ENCODE data around the gene KCNG1.

KCNG1 gene

DNA sequence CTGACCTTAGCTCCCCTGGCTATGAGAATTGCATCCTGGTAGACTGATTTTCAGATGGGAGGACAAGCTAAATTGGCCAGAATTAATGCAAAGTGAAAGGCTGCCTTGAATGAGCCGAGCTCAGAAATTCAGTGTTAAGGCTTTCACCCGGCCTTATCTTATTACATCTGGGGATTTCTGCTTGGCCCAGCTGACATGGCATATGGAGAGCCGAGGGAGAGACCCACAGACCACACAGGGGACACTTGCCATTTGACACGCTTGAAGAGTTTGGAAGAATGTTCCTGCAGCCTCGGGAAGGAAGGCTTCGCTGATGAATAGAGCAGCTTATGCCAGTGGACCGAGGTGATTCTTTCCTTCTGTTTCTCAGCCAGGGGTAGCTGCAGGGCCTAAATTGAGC is 55.3 kb downstream of the KCNG1 start:
- no peak overlapping the region for H3K4me3 ChIP-seq (ENCODE audit: low read depth, low read length)
- TF ChIP-seq, protein P1, sequence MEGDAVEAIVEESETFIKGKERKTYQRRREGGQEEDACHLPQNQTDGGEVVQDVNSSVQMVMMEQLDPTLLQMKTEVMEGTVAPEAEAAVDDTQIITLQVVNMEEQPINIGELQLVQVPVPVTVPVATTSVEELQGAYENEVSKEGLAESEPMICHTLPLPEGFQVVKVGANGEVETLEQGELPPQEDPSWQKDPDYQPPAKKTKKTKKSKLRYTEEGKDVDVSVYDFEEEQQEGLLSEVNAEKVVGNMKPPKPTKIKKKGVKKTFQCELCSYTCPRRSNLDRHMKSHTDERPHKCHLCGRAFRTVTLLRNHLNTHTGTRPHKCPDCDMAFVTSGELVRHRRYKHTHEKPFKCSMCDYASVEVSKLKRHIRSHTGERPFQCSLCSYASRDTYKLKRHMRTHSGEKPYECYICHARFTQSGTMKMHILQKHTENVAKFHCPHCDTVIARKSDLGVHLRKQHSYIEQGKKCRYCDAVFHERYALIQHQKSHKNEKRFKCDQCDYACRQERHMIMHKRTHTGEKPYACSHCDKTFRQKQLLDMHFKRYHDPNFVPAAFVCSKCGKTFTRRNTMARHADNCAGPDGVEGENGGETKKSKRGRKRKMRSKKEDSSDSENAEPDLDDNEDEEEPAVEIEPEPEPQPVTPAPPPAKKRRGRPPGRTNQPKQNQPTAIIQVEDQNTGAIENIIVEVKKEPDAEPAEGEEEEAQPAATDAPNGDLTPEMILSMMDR (IDR thresholded peaks at IDR 0.05; ENCODE audit: low read depth, low read length, missing control alignments): no peak
- no peak for DNase-seq (ENCODE audit: low read depth)

DNA sequence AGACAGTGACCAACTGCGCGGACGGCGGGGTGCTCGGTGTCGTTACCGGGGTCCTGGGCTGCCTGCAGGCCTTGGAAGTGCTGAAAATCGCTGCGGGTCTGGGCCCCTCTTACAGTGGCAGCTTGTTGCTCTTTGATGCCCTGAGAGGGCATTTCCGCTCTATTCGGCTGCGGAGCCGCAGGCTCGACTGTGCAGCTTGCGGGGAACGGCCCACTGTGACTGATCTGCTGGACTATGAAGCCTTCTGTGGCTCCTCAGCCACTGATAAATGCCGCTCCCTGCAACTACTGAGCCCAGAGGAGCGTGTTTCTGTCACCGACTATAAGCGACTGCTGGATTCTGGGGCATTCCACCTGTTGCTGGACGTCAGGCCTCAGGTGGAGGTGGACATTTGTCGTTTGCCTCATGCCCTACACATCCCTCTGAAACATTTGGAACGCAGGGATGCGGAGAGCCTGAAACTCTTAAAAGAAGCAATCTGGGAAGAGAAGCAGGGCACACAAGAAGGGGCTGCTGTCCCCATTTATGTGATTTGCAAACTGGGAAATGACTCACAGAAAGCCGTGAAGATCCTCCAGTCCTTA is 63.3 kb downstream of the KCNG1 start:
- TF ChIP-seq, protein P1 (IDR thresholded peaks at IDR 0.05; ENCODE audit: low read depth, low read length, missing control alignments): no peak
- H3K4me3 ChIP-seq (ENCODE audit: low read depth, low read length): peak overlapping the region; percentile 96
- no peak for DNase-seq (ENCODE audit: low read depth)

DNA sequence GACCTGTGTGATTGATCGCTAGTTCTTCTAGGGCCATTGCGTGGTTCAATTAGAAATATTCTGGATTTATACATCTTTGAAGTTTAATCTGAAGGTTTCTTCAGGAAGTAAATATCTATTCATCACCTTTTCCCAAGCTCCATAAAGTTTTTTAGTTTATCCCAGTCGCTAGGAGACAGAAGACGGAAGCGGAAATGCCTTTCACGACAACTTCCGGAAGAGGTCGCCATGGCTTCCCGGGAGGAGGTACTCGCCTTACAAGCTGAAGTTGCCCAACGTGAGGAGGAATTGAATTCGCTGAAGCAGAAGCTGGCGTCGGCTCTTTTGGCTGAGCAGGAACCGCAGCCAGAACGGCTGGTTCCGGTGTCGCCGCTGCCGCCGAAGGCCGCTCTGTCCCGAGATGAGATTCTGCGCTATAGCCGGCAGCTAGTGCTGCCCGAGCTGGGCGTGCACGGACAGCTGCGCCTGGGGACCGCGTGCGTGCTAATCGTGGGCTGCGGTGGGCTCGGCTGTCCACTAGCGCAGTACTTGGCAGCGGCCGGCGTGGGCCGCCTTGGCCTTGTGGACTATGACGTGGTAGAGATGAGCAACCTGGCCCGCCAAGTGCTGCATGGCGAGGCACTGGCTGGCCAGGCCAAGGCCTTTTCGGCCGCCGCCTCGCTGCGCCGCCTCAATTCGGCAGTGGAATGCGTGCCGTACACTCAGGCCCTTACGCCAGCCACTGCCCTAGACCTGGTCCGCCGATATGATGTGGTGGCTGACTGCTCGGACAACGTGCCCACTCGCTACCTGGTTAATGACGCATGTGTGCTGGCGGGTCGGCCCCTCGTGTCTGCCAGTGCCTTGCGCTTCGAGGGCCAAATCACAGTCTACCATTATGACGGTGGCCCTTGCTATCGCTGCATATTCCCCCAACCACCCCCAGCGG is 64.0 kb downstream of the KCNG1 start, which contains the start of gene MOCS3:
TSS of gene MOCS3 (plus strand) at position 204 of the 928 bp plus-strand sequence. CDS start at position 229, 25 bp downstream.
- DNase-seq (ENCODE audit: low read depth): peak; percentile 83
- H3K4me3 ChIP-seq (ENCODE audit: low read depth, low read length): peak within 1 kb of the TSS; percentile 96
- TF ChIP-seq, protein P1 (IDR thresholded peaks at IDR 0.05; ENCODE audit: low read depth, low read length, missing control alignments): no peak

DNA sequence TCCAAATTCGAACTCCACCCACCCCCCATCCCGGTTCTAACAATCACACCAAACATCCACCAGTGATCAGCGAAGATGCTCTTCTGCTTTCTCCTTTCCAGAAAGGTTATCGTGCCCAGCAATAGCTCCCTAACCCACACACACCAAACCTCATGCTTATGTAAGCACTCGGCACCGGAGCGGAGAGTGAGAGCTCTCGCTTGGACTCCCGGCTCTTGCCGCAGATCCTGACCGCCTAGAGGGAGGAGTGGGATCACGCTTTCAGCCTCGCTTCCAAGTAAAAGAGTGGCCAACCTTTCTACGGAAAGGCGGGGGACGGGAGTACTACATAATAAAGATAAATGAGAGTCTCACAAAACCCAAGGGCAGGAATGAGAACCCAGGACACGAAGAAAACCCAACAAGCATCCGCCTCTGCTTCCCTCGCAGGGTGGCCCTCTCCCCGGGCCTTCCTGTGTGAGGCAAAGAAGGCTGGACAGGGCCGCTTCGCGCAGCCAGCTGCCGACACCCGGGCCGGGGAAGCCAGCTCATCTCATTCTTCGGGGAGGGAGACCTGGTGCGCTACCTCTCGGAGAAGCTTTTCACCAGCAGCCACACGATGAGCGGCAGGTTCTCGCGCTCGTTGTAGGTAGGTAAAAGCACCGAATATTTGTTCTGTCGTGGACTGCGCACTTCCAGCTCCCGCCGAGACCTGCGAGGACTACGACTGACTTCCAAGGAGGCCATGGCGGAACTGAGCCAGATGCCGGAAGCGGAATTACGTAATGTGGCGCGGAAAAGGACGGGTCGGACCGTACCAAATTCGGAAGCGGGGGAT is 64.9 kb downstream of the KCNG1 start, which contains the start of gene DPM1:
TSS of gene DPM1 (minus strand) at position 735 of the 817 bp plus-strand sequence. CDS start at position 726, 9 bp downstream.
- DNase-seq (ENCODE audit: low read depth): peak; percentile 80
- peak within 1 kb of the TSS; percentile 96 for H3K4me3 ChIP-seq (ENCODE audit: low read depth, low read length)
- TF ChIP-seq, protein P1 (IDR thresholded peaks at IDR 0.05; ENCODE audit: low read depth, low read length, missing control alignments): no peak

DNA sequence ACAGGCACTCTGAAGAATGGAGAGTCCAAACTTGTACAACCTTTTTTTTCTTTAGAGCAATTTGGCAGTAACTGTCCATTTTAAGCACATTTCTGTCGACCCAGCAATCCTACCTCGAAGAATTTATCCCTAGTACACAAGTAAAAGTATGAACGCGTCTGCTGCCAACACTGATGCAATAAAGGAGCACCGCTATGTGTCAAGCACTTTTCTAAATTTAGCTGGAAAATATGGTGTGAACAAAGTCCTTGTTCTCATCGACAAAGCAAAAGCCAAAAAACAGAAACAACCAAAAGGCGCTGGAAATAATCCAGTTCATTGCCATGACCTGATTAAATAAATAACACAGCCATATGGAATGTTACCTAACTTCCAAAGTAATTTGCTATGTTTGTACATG is 65.6 kb downstream of the KCNG1 start:
- DNase-seq (ENCODE audit: low read depth): no peak
- peak overlapping the region; percentile 96 for H3K4me3 ChIP-seq (ENCODE audit: low read depth, low read length)
- TF ChIP-seq, protein P1 (IDR thresholded peaks at IDR 0.05; ENCODE audit: low read depth, low read length, missing control alignments): no peak

DNA sequence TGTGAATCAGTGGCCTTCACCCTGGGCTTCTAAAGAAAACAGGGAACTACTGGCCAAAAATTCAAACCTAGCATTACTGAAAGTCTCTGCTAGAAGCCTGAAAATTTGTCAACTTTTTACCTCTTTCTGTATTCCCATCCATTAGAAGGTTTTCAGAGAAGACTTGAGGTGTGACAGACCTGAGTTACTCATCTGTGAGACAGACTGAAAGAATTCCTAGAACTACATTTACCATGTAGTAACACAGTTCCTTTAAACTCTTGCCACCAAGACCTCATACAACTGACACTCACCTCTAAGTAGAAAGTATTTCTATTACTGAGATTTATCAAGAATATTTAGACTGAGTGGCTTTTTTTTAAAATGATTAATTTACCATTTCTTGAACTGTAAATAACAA is 69.1 kb downstream of the KCNG1 start:
- H3K4me3 ChIP-seq (ENCODE audit: low read depth, low read length): no peak overlapping the region
- TF ChIP-seq, protein P1 (IDR thresholded peaks at IDR 0.05; ENCODE audit: low read depth, low read length, missing control alignments): no peak
- DNase-seq (ENCODE audit: low read depth): no peak
